ENCODE results near the gene KHDC1L. TPM values are rescaled to one million over a fixed set of nuclear protein-coding genes. Genes with fewer than 3 reads are reported as not detected.
"Not testable (repeated sequence)": the region's sequence is repeated elsewhere in the genome, so short reads cannot be mapped to it uniquely, and the experiment has no call there.

Gene KHDC1L
- total RNA-seq, 1 donor from 2014 or later: 1.9 TPM

DNA sequence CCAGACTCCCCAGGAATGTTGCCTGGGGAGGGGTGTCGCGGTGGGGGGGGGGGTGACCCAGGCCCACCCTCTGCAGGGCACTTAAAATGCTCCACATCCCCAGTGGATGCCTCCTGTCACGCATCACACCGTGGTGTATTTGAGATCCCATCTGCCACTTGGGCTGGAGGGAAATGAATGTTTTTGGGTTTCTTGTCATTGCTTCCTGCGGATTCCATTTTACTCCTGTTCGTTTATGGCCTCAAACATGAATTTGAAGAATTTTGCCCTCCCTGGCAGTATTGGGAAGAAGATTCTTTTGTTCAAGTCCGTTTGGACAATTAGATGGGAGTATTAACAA is 38.2 kb upstream of the KHDC1L start:
- peaks cover 21% of the 10 kb centered on the region for H3K36me3 Mint-ChIP-seq
- Histone ChIP-seq H3K4me2 (peak overlapping the region; percentile 75), H3K9ac (no peak overlapping the region), H4K20me1 (ENCODE audit: low read depth) (no peaks in the 10 kb centered on the region), H3K36me3 (no peaks in the 10 kb centered on the region), H3K9me3 (ENCODE audit: low read depth) (no peaks in the 10 kb centered on the region), H2AFZ (replicated peaks) (peak overlapping the region; percentile 92), H3K27ac (no peak overlapping the region), H3K4me3 (peak overlapping the region; percentile 55), H3K27me3 (no peaks in the 10 kb centered on the region), H3F3A (ENCODE audit: low read depth) (peaks cover 4% of the 10 kb centered on the region), H3K79me2 (ENCODE audit: low read depth) (peaks cover 13% of the 10 kb centered on the region), H3K4me1 (peaks cover 19% of the 10 kb centered on the region)
- peak overlapping the region; percentile 80 for H3K4me3 Mint-ChIP-seq
- TF ChIP-seq, protein P1, sequence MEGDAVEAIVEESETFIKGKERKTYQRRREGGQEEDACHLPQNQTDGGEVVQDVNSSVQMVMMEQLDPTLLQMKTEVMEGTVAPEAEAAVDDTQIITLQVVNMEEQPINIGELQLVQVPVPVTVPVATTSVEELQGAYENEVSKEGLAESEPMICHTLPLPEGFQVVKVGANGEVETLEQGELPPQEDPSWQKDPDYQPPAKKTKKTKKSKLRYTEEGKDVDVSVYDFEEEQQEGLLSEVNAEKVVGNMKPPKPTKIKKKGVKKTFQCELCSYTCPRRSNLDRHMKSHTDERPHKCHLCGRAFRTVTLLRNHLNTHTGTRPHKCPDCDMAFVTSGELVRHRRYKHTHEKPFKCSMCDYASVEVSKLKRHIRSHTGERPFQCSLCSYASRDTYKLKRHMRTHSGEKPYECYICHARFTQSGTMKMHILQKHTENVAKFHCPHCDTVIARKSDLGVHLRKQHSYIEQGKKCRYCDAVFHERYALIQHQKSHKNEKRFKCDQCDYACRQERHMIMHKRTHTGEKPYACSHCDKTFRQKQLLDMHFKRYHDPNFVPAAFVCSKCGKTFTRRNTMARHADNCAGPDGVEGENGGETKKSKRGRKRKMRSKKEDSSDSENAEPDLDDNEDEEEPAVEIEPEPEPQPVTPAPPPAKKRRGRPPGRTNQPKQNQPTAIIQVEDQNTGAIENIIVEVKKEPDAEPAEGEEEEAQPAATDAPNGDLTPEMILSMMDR (IDR thresholded peaks at IDR 0.05): no peak
- TF ChIP-seq EZH2phosphoT487 (IDR thresholded peaks at IDR 0.05): no peak
- TF ChIP-seq EZH2 (IDR thresholded peaks at IDR 0.05): peak; percentile 21
- peaks cover 13% of the 10 kb centered on the region for H3K4me1 Mint-ChIP-seq
- H3K27me3 Mint-ChIP-seq (ENCODE audit: insufficient read depth, low read depth): peaks cover 4% of the 10 kb centered on the region
- H3K9me3 Mint-ChIP-seq: no peaks in the 10 kb centered on the region
- H3K27ac Mint-ChIP-seq: no peak overlapping the region
- no peak for DNase-seq (ENCODE audit: low spot score)

DNA sequence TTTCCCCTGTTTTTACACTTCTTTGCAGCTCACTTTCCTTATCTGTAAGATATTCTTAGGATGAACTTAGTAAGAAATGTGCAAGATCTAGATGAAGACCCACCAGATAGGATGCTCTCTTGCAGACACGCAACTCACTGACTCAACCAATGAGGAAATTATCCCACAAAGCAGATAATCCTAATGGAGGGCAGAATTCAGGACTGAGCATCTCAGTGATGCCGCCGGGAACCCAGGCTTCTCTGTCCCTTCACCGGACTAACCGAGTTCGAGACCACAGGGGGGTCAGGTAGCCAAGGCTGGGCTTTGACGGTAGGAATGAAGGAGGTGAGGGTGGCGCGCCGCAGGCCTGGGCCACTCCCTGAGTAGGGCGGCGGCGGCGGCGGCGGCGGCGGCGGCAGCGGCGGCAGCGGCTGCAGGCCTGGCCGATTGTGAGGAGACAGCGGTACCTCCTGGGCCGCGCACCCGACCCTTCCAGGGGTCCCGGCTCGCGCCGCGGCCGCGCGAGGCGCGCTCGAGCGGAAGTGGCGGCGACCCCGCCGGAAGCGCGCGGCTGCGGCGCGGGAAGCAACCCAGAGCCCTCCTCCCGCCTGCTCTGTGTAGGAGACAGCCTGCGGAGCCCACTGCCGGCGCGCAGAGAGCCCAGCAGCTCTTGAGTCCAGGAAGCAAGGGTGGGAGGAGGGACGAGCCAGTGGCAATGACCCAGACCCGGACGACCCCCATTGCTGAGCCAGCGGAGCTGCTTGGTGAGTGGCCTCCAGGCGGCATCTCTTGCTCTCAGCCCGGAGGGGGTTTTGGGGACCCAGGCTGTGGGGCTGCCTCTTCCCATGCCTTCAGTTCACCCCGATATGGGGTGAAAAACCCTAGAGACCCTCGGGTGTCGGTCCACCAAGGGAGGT is 37.6 kb upstream of the KHDC1L start, which contains the start of gene KHDC1:
TSS of gene KHDC1 (minus strand) at position 526 of the 899 bp plus-strand sequence. CDS start 20,679 bp downstream, outside the sequence.
- Histone ChIP-seq H3K79me2 (ENCODE audit: low read depth) (peaks cover 13% of the 10 kb centered on the region), H2AFZ (replicated peaks) (peak within 1 kb of the TSS; percentile 92), H3K9me3 (ENCODE audit: low read depth) (no peaks in the 10 kb centered on the region), H3K36me3 (no peaks in the 10 kb centered on the region), H3K9ac (no peak within 1 kb of the TSS), H3K4me1 (peaks cover 19% of the 10 kb centered on the region), H3F3A (ENCODE audit: low read depth) (peaks cover 4% of the 10 kb centered on the region), H3K27me3 (no peaks in the 10 kb centered on the region), H3K4me2 (peak within 1 kb of the TSS; percentile 75), H3K27ac (no peak within 1 kb of the TSS), H4K20me1 (ENCODE audit: low read depth) (no peaks in the 10 kb centered on the region), H3K4me3 (peak within 1 kb of the TSS; percentile 55)
- peak; percentile 73 for DNase-seq (ENCODE audit: low spot score)
- Mint-ChIP-seq H3K27ac (no peak within 1 kb of the TSS), H3K4me1 (peaks cover 13% of the 10 kb centered on the region), H3K27me3 (ENCODE audit: insufficient read depth, low read depth) (peaks cover 4% of the 10 kb centered on the region), H3K36me3 (peaks cover 18% of the 10 kb centered on the region), H3K4me3 (peak within 1 kb of the TSS; percentile 91), H3K9me3 (no peaks in the 10 kb centered on the region)
- TF ChIP-seq EZH2 (IDR thresholded peaks at IDR 0.05) (peak; percentile 42), EZH2phosphoT487 (IDR thresholded peaks at IDR 0.05) (no peak)

GRCh38 chr6:73258721-73259120 is 33.4 kb upstream of the KHDC1L start:
- peaks cover 1% of the 10 kb centered on the region for H3K36me3 Mint-ChIP-seq
- Histone ChIP-seq H3K9ac (no peak overlapping the region), H3K27ac (no peak overlapping the region), H3K79me2 (ENCODE audit: low read depth) (peaks cover 4% of the 10 kb centered on the region), H3K27me3 (no peaks in the 10 kb centered on the region), H3F3A (ENCODE audit: low read depth) (peaks cover 4% of the 10 kb centered on the region), H3K4me2 (no peak overlapping the region), H3K4me1 (peaks cover 17% of the 10 kb centered on the region), H3K9me3 (ENCODE audit: low read depth) (no peaks in the 10 kb centered on the region), H3K4me3 (no peak overlapping the region), H3K36me3 (no peaks in the 10 kb centered on the region), H4K20me1 (ENCODE audit: low read depth) (no peaks in the 10 kb centered on the region), H2AFZ (replicated peaks) (no peak overlapping the region)
- TF ChIP-seq EZH2 (IDR thresholded peaks at IDR 0.05): no peak
- TF ChIP-seq EZH2phosphoT487 (IDR thresholded peaks at IDR 0.05): no peak
- TF ChIP-seq, protein P1 (IDR thresholded peaks at IDR 0.05): no peak
- H3K9me3 Mint-ChIP-seq: no peaks in the 10 kb centered on the region
- no peak overlapping the region for H3K4me3 Mint-ChIP-seq
- no peak for DNase-seq (ENCODE audit: low spot score)
- H3K27ac Mint-ChIP-seq: no peak overlapping the region
- H3K27me3 Mint-ChIP-seq (ENCODE audit: insufficient read depth, low read depth): peaks cover 3% of the 10 kb centered on the region
- H3K4me1 Mint-ChIP-seq: peaks cover 9% of the 10 kb centered on the region

DNA sequence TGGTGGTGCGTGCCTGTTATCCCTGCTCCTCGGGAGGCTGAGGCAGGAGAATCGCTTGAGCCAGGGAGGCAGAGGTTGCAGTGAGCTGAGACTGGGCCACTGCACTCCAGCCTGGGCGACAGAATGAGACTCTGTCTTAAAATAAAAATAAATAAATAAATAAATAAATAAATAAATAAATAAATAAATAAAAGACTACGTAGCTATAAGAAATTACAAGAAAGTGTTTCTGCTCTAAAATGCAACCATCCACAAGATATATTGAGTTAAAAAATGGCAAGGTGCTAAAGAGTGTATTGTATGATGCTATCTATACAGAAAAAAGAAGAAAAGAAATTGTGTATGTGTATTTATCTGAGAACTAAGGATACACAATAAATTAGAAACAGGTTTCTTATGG is 29.0 kb upstream of the KHDC1L start:
- H2AFZ ChIP-seq (replicated peaks); H3K4me3 ChIP-seq; H3K27me3 Mint-ChIP-seq (ENCODE audit: insufficient read depth, low read depth); H4K20me1 ChIP-seq (ENCODE audit: low read depth); H3K4me1 Mint-ChIP-seq; H3K36me3 ChIP-seq; H3K27ac ChIP-seq; H3K79me2 ChIP-seq (ENCODE audit: low read depth); H3K27ac Mint-ChIP-seq; H3K9me3 ChIP-seq (ENCODE audit: low read depth); H3K4me3 Mint-ChIP-seq; H3K36me3 Mint-ChIP-seq; H3K9ac ChIP-seq; DNase-seq (ENCODE audit: low spot score); H3K4me2 ChIP-seq; H3K9me3 Mint-ChIP-seq; H3K27me3 ChIP-seq; H3K4me1 ChIP-seq; H3F3A ChIP-seq (ENCODE audit: low read depth): not testable (repeated sequence)
